ENCODE data around the gene LEPR.
"Not testable (repeated sequence)": the region's sequence is repeated elsewhere in the genome, so short reads cannot be mapped to it uniquely, and the experiment has no call there.

LEPR gene

DNA sequence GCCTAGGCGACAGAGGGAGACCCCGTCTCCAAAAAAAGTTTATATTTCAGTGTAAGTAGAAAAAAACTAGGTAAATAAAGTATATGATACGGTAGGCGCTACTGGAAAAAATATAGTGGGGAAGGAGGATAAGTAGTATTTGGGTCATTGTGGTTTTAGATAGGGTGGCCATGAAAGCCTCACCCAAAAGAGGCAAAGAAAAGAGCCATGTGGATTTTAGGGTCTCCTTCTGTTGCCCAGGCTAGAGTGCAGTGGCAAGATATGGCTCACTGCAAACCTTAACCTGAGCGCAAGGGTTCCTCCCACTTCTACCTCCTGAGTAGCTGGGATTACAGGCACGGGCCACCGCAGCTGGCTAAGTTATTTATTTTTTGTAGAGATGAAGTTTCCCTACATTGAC, 17.1 kb downstream of the LEPR start:
- no peak for DNase-seq (ENCODE audit: low read depth, low spot score)

DNA sequence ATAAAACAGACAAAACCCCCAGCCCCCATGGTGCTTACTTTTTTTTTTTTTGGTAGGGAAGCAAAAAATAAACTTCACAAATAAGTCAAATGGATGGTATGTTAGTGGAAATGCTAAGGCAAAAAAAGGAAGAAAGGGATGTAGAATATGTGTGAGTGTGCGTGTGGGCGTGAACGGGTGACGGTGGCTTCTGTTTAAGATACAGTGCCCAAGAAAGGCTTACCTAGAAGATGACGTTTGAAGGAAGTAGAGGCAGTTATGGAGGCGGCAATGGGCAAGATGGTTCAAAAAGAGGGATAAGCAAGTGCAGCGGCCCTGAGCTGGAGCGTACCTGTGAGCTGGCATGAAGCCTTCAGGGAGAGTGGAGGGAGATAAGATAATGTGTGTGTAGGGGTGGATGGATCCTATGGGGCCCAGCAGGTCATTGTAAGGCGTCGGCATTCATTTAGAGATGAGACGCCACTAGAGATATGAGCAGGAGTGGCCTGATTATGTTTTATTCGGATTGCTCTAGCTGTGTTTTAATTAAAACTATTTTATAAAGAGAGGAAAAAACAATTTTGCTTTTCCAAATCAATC, 19.9 kb downstream of the LEPR start:
- DNase-seq (ENCODE audit: low read depth, low spot score): no peak

- DNase-seq (ENCODE audit: low read depth, low spot score): no peak
Measured at GRCh38 chr1:65440915-65441314, 20.4 kb downstream of the LEPR start.

DNA sequence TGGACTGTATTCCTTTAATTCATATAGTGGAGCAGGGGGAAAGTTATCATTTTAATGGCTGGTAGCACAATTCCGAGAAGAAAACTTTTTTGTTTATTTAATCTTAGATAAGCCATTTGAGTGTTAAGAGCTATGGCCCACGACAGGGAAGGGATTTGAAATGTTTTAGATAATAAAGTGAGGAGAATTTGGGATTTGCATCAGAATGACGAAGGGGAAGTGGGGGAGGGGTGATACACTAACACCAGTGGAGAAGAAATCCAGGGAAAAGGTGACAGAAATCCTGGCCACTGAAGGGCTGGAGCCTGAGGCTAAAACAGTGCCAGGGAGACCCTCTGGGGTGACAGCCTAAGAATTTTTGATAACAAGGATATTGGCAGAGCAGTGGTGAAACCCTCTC, 21.0 kb downstream of the LEPR start:
- no peak for DNase-seq (ENCODE audit: low read depth, low spot score)

- no peak for DNase-seq (ENCODE audit: low read depth, low spot score)
Measured at GRCh38 chr1:65442442-65442841, 22.0 kb downstream of the LEPR start.

GRCh38 chr1:65443647-65444046, 23.2 kb downstream of the LEPR start:
- DNase-seq (ENCODE audit: low read depth, low spot score): no peak

GRCh38 chr1:65444128-65444640, 23.7 kb downstream of the LEPR start:
- DNase-seq (ENCODE audit: low read depth, low spot score): no peak

GRCh38 chr1:65445837-65446236, 25.4 kb downstream of the LEPR start:
- DNase-seq (ENCODE audit: low read depth, low spot score): no peak

DNA sequence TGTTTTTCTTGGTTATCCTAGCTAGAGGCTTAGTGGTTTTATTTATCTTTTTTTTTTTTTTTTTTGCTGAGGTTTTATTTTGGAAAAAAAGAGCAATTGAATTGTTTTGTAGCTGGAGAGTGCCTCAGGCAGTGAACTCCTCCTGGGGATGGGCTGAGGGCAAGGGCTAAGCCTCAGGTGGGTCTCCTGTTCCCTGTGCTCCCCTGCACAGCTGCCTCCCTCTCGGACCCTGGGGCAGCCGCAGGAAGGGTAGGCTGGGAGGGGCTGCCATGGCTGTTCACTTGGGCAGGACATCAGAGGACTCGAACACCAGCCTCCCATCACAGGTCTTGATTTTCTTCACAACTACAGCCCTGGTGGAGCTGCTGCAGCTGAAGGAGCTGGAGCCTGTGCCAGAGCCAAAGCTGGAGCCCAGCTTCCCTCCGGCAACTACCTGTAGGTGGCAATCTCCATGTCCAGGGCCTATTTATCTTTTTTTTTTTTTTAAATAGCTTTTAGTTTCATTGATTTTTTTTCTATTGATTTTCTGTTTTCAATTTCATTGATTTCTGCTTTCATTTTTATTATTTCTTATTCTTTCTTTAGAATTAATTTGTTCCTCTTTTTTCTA, 28.9 kb downstream of the LEPR start:
- DNase-seq (ENCODE audit: low read depth, low spot score): no peak

DNA sequence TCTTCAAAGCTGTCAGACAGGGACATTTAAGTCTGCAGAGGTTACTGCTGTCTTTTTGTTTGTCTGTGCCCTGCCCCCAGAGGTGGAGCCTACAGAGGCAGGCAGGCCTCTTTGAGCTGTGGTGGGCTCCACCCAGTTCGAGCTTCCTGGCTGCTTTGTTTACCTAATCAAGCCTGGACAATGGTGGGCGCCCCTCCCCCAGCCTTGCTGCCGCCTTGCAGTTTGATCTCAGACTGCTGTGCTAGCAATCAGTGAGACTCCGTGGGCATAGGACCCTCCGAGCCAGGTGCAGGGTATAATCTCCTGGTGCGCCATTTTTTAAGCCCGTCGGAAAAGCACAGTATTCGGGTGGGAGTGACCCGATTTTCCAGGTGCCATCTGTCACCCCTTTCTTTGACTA, 35.2 kb downstream of the LEPR start:
- not testable (repeated sequence) for DNase-seq (ENCODE audit: low read depth, low spot score)

GRCh38 chr1:65456481-65456880, 36.0 kb downstream of the LEPR start:
- no peak for DNase-seq (ENCODE audit: low read depth, low spot score)

DNA sequence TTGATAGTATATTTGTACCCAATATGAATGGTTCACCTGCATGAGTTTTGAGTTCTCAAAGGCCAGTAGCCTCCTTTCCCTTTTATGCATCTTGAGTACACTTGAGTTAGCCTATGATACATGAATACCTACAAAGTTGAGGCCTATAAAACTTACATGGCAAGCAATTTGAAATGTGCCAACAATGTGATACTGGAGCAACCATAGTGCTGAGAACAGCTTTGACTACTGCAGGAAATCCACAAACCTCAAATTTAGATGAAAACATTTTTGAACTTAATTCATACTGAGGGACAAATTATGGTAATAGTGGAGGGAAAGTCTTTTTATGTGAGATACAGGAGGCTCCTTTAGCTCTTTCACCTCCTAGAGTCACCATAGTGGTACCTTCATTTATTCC, 37.4 kb downstream of the LEPR start:
- no peak for DNase-seq (ENCODE audit: low read depth, low spot score)

- no peak for DNase-seq (ENCODE audit: low read depth, low spot score)
Measured at GRCh38 chr1:65458730-65459396, 38.4 kb downstream of the LEPR start.

DNA sequence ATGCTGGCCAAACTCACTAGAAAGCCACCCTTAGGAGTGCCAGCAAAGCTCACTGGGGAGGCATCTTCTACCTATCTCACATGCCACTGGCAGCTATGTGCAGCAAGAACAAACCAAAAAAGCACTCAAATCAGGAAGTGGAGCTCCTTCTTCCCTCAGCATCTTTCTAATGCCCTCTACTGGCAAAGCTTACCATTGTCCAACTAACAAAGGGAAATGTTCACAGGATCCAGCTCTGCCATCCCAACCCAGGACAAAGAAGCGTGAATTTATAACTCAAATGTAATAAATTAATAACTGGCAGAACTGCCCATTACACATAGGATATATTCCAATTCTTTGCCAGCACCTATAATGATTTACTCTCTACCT, 38.9 kb downstream of the LEPR start:
- DNase-seq (ENCODE audit: low read depth, low spot score): no peak

DNA sequence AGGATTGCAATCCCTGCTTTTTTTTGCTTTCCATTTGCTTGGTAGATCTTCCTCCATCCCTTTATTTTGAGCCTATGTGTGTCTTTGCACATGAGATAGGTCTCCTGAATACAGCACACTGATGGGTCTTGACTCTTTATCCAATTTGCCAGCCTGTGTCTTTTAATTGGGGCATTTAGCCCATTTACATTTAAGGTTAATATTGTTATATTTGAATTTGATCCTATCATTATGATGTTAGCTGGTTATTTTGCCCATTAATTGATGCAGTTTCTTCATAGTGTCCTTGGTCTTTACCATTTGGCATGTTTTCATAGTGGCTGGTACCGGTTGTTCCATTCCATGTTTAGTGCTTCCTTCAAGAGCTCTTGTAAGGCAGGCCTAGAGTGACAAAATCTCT, 45.4 kb downstream of the LEPR start:
- DNase-seq (ENCODE audit: low read depth, low spot score): not testable (repeated sequence)

DNA sequence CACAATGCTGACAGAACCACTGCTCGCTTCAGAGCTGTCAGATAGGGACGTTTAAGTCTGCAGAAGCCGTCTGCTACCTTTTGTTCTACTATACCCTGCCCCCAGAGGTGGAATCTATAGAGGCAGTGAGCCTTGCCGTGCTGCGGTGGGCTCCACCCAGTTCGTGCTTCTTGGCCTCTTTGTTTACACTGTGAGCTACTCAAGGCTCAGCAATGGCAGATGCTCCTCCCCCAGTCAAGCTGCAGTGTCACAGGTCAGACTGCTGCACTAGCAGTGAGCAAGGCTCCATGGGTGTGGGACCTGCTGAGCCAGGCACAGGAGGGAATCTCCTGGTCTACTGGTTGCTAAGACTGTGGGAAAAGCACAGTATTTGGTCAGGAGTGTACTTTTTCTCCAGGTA, 47.1 kb downstream of the LEPR start:
- DNase-seq (ENCODE audit: low read depth, low spot score): no peak

- no peak for DNase-seq (ENCODE audit: low read depth, low spot score)
Measured at GRCh38 chr1:65469126-65469888, 48.8 kb downstream of the LEPR start.

DNA sequence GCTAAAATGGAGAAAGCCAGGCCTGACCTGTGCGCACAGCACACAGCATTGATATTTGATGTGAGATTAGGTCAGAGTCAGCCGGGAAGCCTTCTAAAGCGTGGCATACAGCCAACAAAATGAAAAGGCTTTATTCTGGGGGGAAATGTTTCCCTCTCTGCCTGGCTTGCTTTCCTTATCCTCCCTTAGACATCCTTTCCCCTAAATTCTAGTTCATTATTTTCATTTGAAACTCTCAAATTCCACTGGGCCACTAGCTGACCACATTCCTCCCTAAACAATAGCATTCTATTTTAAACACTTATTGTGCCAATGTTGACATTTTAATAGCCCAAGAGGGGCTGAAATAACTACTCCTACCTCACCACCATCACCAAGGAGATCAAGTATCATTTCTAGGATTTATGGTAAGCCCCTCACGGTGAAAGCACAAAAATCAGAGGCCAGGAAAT, 49.4 kb downstream of the LEPR start:
- peak; percentile 33 for DNase-seq (ENCODE audit: low read depth, low spot score)
